Heart right ventricle (tissue), 16 donors: Measurements from ENCODE around the gene CMSS1. TPM values are rescaled to one million over a fixed set of nuclear protein-coding genes. Genes with fewer than 3 reads are reported as not detected.

ENCODE experiments used
- ATAC-seq, 8 donors: fragments of 200-7000 bp; cut with Tn5 transposase; one replicate each; pipeline ENCODE4 v1.9.1; 2020; ENCODE audit warnings: mild to moderate bottlenecking in 8 of 8, moderate library complexity in 8 of 8, moderate number of reproducible peaks in 1 of 8
- DNase-seq, 2 donors: peaks; one replicate each; pipeline ENCODE4 v3.0.0-alpha.2; 2020
- H3K27ac ChIP-seq, 10 donors: fragments of 200-600 bp; sonication (generic) in 2 of 10; one replicate each; pipeline versions ENCODE4 v1.5.0 to v1.8.0; 2020 to 2022; ENCODE audit warnings: mild to moderate bottlenecking in 3 of 10
- H3K27me3 ChIP-seq, 7 donors: fragments of 200-600 bp; one replicate each; pipeline ENCODE4 v1.8.0; 2021 to 2022; ENCODE audit warnings: mild to moderate bottlenecking in 2 of 7
- H3K36me3 ChIP-seq, 9 donors: fragments of 200-600 bp; sonication (generic) in 1 of 9; one replicate each; pipeline versions ENCODE4 v1.5.0 to v1.8.0; 2020 to 2022; ENCODE audit warnings: mild to moderate bottlenecking in 2 of 9
- H3K4me1 ChIP-seq, 9 donors: fragments of 200-600 bp; sonication (generic) in 1 of 9; one replicate each; pipeline versions ENCODE4 v1.5.0 to v1.8.0; 2020 to 2022; ENCODE audit warnings: mild to moderate bottlenecking in 4 of 9
- H3K4me3 ChIP-seq, 10 donors: fragments of 200-600 bp; sonication (generic) in 2 of 10; one replicate each; pipeline versions ENCODE4 v1.5.0 to v1.8.0; 2020 to 2022; ENCODE audit warnings: mild to moderate bottlenecking in 7 of 10, moderate library complexity in 2 of 10
- H3K9me3 ChIP-seq, 11 donors: fragments of 200-600 bp in 10 of 11; sonication (generic) in 2 of 11; one replicate each; pipeline versions ENCODE4 v1.5.0 to v1.8.0; 2013 to 2022; ENCODE audit warnings: mild to moderate bottlenecking in 2 of 11, control low read depth in 1 of 11, moderate library complexity in 1 of 11
- WGBS, 2 donors: extraction: QIAGEN DNeasy Blood & Tissue Kit; methylation state at CpG; one replicate each; pipeline ENCODE4 v1.1.7; 2013; ENCODE audit warnings: inconsistent platforms in 1 of 2; 5-methylcytosine and 5-hydroxymethylcytosine counted together
- intact Hi-C, 10 donors: fragments of 100-400 bp; cut with DNase I; formaldehyde crosslinking; loops; one replicate each; pipeline versions ENCODE4 v1.11.1 to v1.14.2; 2022
- polyA plus RNA-seq, 2 donors: library from polyadenylated mRNA; stranded (reverse); fragments of 200-250 nt; gene quantifications; one replicate each; pipeline ENCODE4 v1.2.3, GENCODE V29; 2013
- total RNA-seq, 10 donors: library from RNA; stranded (reverse); fragmentation: NEBNext Ultra II Directional in 3 of 10; extraction: Animal tissue kit (Norgen Biotek cat#: 25700) in 3 of 10; gene quantifications; one replicate each; pipeline versions ENCODE4 v1.2.1 to v1.2.4, GENCODE V29; 2021 to 2023
- TF ChIP-seq, protein P1 (sequence below), 9 donors: fragments of 200-600 bp; sonication (generic) in 2 of 9; IDR thresholded peaks; one replicate each; pipeline versions ENCODE4 v1.5.0 to v1.8.0; 2021 to 2022; ENCODE audit warnings: antibody characterized with exemption in 9 of 9, mild to moderate bottlenecking in 5 of 9, moderate library complexity in 1 of 9
- donor health status: Arrhythmogenic right ventricular cardiomyopathy.
- donor health status: ischemic (EF 13 %, LVEDD 7.1; RV severe dilation, severe dysfunction).
- donor health status: healthy with polysubstance abuse.
- donor health status: DM: no; HTN: yes; CAD: no.
- donor health status: DM: no; HTN: no; CAD: no.
- donor health status: ischemic (EF 25% LVEDD 6.9; RV normal size, moderate dysfunction).
- donor health status: ischemic (EF 25% LVEDD 5.7; RV mildly dilated, moderate dysfunction).
- donor health status: healthy.
- donor health status: DM: yes; HTN: yes; CAD: no.
- donor health status: Ischemic cardiomyopathy.
- donor health status: ischemic (EF 35%, LVEDD 5.7; RV mildly dilated, moderate dysfunction).
- donor health status: nonischemic (EF 11% LVEDD 7.7; RV severe dilation, severe dysfunction).
- donor health status: DM: yes; HTN: yes; CAD: no.
- donor health status: PGD.
- donor health status: ischemic (EF 29% LVEDD 5.4; RV normal size, mild dysfunction).
- donor health status: nonischemic (EF 23%, LVEDD 6.1; RV moderate dilation, normal function).

Gene CMSS1
- total and polyA plus RNA-seq, 12 donors: 24.6 to 45.4 (median 34.6) TPM

- intact Hi-C loops: loop anchor here in 1 of 10 donors (10.0 kb wide), 1 partner anchor 74 kb away; no protein-coding TSS in a partner anchor
- Histone ChIP-seq H3K4me3 (no peak overlapping the region), H3K36me3 (peaks cover 0 to 11% (median 0%) of the 10 kb centered on the region in 9 donors), H3K4me1 (peaks cover 9 to 43% (median 28%) of the 10 kb centered on the region in 9 donors), H3K9me3 (no peaks in the 10 kb centered on the region), H3K27ac (peak overlapping the region in 5 of 10 donors; percentile 3 to 62 (median 20)), H3K27me3 (no peaks in the 10 kb centered on the region)
- TF ChIP-seq, protein P1, sequence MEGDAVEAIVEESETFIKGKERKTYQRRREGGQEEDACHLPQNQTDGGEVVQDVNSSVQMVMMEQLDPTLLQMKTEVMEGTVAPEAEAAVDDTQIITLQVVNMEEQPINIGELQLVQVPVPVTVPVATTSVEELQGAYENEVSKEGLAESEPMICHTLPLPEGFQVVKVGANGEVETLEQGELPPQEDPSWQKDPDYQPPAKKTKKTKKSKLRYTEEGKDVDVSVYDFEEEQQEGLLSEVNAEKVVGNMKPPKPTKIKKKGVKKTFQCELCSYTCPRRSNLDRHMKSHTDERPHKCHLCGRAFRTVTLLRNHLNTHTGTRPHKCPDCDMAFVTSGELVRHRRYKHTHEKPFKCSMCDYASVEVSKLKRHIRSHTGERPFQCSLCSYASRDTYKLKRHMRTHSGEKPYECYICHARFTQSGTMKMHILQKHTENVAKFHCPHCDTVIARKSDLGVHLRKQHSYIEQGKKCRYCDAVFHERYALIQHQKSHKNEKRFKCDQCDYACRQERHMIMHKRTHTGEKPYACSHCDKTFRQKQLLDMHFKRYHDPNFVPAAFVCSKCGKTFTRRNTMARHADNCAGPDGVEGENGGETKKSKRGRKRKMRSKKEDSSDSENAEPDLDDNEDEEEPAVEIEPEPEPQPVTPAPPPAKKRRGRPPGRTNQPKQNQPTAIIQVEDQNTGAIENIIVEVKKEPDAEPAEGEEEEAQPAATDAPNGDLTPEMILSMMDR (IDR thresholded peaks at IDR 0.05): no peak
- 72 to 75% methylated on average over 3 of the region's 3 CpGs for WGBS, 2 donors
- peak in 4 of 8 donors; percentile 17 to 79 (median 46) for ATAC-seq
- no peak for DNase-seq
These were observed 352.8 kb downstream of the CMSS1 start for GRCh38 chr3:100170486-100170885.

DNA sequence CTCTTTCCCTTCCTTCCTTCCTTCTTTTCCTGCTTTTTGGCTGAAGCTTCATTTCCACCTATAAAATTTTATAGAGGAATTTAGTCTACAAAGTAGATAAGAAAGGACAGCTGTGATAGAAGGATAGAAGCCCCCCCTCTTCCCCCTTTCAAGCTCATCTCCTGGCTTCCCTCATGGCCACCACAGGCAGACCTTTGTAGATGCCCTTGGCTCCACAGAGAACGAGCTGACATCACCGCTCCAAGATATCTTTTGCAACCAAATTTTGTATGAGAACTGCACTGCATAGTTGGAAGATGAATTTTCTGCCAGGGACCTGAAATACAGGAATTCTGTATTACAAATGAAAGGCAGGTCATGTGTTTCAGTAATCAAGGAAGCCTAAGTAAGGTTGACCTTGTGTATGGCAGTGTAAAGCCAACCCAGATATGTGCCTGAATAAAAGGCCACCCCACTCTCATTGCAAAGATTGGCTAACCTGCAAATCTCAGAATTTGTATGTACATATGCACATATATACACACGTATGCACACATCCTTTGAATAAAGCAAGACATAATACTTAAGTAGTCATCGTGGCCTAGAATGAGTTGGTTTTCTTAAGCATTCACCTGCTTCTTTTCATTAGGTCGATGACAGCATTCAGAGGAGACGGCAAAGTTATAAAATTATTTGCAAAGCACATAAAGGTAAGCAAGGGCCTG is 353.7 kb downstream of the CMSS1 start:
- intact Hi-C loops: loop anchor here in 1 of 10 donors (10.0 kb wide), 1 partner anchor 73 kb away; no protein-coding TSS in a partner anchor
- H3K27me3 ChIP-seq: no peaks in the 10 kb centered on the region
- peaks cover 0 to 11% (median 0%) of the 10 kb centered on the region in 9 donors for H3K36me3 ChIP-seq
- peak overlapping the region in 1 of 10 donors; percentile 62 for H3K27ac ChIP-seq
- peaks cover 9 to 50% (median 28%) of the 10 kb centered on the region in 9 donors for H3K4me1 ChIP-seq
- no peak for DNase-seq
- no peak overlapping the region for H3K4me3 ChIP-seq
- TF ChIP-seq, protein P1 (IDR thresholded peaks at IDR 0.05): no peak
- ATAC-seq: peak in 1 of 8 donors; percentile 62
- 91 to 96% methylated on average over 6 of the region's 6 CpGs for WGBS, 2 donors
- H3K9me3 ChIP-seq: no peaks in the 10 kb centered on the region

DNA sequence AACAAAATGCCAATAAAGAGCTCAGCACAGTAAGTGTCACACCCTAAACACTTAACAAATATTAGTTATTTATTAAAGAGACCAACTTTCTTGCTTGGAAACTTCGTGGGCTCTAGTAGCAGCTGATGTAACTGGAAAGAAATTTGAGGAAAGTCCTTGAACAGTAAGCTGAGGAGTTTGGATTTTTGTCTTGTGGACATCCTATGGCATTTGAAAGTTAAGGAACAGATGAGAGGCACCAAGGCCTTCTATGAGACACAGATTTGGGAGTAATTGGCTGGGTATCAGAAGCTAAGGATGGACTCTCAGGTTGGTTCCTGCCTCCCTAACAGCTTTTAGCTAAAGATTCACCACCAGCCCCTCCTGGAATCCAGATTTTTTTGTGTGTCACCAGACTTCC is 356.3 kb downstream of the CMSS1 start:
- 85 to 89% methylated on average over 1 of the region's 1 CpG for WGBS, 2 donors
- TF ChIP-seq, protein P1 (IDR thresholded peaks at IDR 0.05): no peak
- Histone ChIP-seq H3K4me1 (peaks cover 7 to 39% (median 23%) of the 10 kb centered on the region in 9 donors), H3K27me3 (no peaks in the 10 kb centered on the region), H3K4me3 (no peak overlapping the region), H3K9me3 (peaks cover 0 to 6% (median 0%) of the 10 kb centered on the region in 11 donors), H3K27ac (no peak overlapping the region), H3K36me3 (peaks cover 0 to 29% (median 0%) of the 10 kb centered on the region in 9 donors)
- intact Hi-C loops: loop anchor here in 1 of 10 donors (10.0 kb wide), 1 partner anchor 71 kb away; no protein-coding TSS in a partner anchor
- no peak for DNase-seq
- ATAC-seq: no peak

DNA sequence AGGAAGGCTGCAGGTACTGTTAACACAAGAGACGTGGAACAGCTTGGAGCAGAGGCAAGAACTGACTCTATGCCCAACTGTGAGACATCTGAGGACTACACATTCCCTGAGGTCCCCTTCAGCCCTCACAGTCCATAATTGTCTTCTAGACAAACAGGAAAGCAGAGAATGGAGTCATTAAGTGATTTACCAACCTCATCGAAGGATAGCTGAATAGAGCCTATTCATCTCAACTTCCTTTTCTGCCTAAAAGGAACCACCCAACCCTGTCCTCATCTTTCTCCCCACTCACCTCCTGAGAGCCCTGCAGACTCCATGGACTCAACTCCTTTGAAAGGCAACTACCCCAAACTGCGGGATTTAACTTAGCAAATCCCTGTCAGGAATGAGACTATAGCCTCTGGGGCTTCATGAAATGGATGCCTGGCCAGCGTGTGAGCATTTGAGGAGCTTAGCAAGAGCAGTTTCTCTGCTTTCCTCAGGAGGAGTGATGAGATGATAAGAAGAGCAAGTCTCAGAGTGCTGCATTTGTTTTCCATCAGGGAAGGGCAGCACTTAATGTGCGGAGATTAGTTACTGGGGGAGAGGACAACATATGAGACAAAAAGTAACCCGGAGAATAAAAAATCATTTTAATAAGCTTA is 358.1 kb downstream of the CMSS1 start:
- Histone ChIP-seq H3K4me3 (no peak overlapping the region), H3K4me1 (peaks cover 0 to 21% (median 6%) of the 10 kb centered on the region in 9 donors), H3K27me3 (no peaks in the 10 kb centered on the region), H3K27ac (peak overlapping the region in 4 of 10 donors; percentile 23 to 50 (median 41)), H3K36me3 (peaks cover 0 to 35% (median 0%) of the 10 kb centered on the region in 9 donors), H3K9me3 (peaks cover 0 to 21% (median 9%) of the 10 kb centered on the region in 11 donors)
- intact Hi-C loops: loop anchor here in 1 of 10 donors (10.0 kb wide), 1 partner anchor 69 kb away; no protein-coding TSS in a partner anchor
- DNase-seq (no peak), ATAC-seq (peak in 5 of 8 donors; percentile 16 to 63 (median 39))
- TF ChIP-seq, protein P1 (IDR thresholded peaks at IDR 0.05): no peak
- whole genome bisulfite sequencing, 2 donors: 68% methylated on average over 6 of the region's 6 CpGs
